ENCODE data around the gene AMZ1. TPM values are rescaled to one million over a fixed set of nuclear protein-coding genes. Genes with fewer than 3 reads are reported as not detected.

AMZ1 gene
- total RNA-seq, 2 donors from 2014 or later = 0.62 TPM; not detected in 1

GRCh38 chr7:2644220-2644561, 43.8 kb upstream of the AMZ1 start:
- Histone ChIP-seq H3K9me3 (no peaks in the 10 kb centered on the region), H3K4me3 (no peak overlapping the region), H3K36me3 (no peaks in the 10 kb centered on the region), H3K4me1 (replicated peaks) (peaks cover 16% of the 10 kb centered on the region), H3K27me3 (replicated peaks; ENCODE audit: insufficient read depth) (no peaks in the 10 kb centered on the region), H3K27ac (no peak overlapping the region)
- intact Hi-C loops (cut with DNase I) = no loop called here
- 68% methylated on average over 6 of the region's 6 CpGs for WGBS
- DNase-seq (ENCODE audit: low spot score) = no peak
- no peak for TF ChIP-seq POLR2A (IDR thresholded peaks at IDR 0.05)
- no peak for TF ChIP-seq POLR2AphosphoS5 (IDR thresholded peaks at IDR 0.05)

- 72% methylated on average over 18 of the region's 18 CpGs for WGBS
- intact Hi-C loops (cut with DNase I) = no loop called here
- no peak overlapping the region for H3K27ac ChIP-seq
These were observed 43.3 kb upstream of the AMZ1 start for GRCh38 chr7:2644562-2645273.

GRCh38 chr7:2645274-2645868, 42.6 kb upstream of the AMZ1 start:
- Histone ChIP-seq H3K9me3 (no peaks in the 10 kb centered on the region), H3K4me1 (replicated peaks) (peaks cover 9% of the 10 kb centered on the region), H3K27ac (no peak overlapping the region), H3K27me3 (replicated peaks; ENCODE audit: insufficient read depth) (no peaks in the 10 kb centered on the region), H3K36me3 (no peaks in the 10 kb centered on the region), H3K4me3 (no peak overlapping the region)
- intact Hi-C loops (cut with DNase I) = no loop called here
- WGBS = 64% methylated on average over 14 of the region's 14 CpGs
- no peak for DNase-seq (ENCODE audit: low spot score)
- TF ChIP-seq POLR2AphosphoS5 (IDR thresholded peaks at IDR 0.05) = no peak
- no peak for TF ChIP-seq POLR2A (IDR thresholded peaks at IDR 0.05)
- TF ChIP-seq CTCF (IDR thresholded peaks at IDR 0.05) = no peak

More at GRCh38 chr7:2644562-2645273, 43.3 kb upstream of the AMZ1 start:
- Histone ChIP-seq H3K4me1 (replicated peaks) (peaks cover 16% of the 10 kb centered on the region), H3K27me3 (replicated peaks; ENCODE audit: insufficient read depth) (no peaks in the 10 kb centered on the region), H3K4me3 (no peak overlapping the region), H3K36me3 (no peaks in the 10 kb centered on the region), H3K9me3 (no peaks in the 10 kb centered on the region)
- TF ChIP-seq POLR2A (IDR thresholded peaks at IDR 0.05) (no peak), CTCF (IDR thresholded peaks at IDR 0.05) (no peak), POLR2AphosphoS5 (IDR thresholded peaks at IDR 0.05) (no peak)
- DNase-seq (ENCODE audit: low spot score) = no peak

- no peak overlapping the region for H3K27ac ChIP-seq
- H3K4me3 ChIP-seq = no peak overlapping the region
- no peak for DNase-seq (ENCODE audit: low spot score)
- WGBS = 91% methylated on average over 5 of the region's 10 CpGs
- no peaks in the 10 kb centered on the region for H3K9me3 ChIP-seq
- intact Hi-C loops (cut with DNase I) = no loop called here
- TF ChIP-seq POLR2A (IDR thresholded peaks at IDR 0.05) = no peak
- no peaks in the 10 kb centered on the region for H3K27me3 ChIP-seq (replicated peaks; ENCODE audit: insufficient read depth)
- H3K4me1 ChIP-seq (replicated peaks) = peaks cover under 1% of the 10 kb centered on the region
- no peaks in the 10 kb centered on the region for H3K36me3 ChIP-seq
These were observed 41.7 kb upstream of the AMZ1 start for GRCh38 chr7:2646336-2646679.

GRCh38 chr7:2646680-2647571, 41.1 kb upstream of the AMZ1 start:
- Histone ChIP-seq H3K4me1 (replicated peaks) (no peaks in the 10 kb centered on the region), H3K27me3 (replicated peaks; ENCODE audit: insufficient read depth) (no peaks in the 10 kb centered on the region), H3K36me3 (no peaks in the 10 kb centered on the region), H3K9me3 (no peaks in the 10 kb centered on the region), H3K27ac (no peak overlapping the region), H3K4me3 (no peak overlapping the region)
- no peak for DNase-seq (ENCODE audit: low spot score)
- intact Hi-C loops (cut with DNase I) = no loop called here
- WGBS = 91% methylated on average over 47 of the region's 73 CpGs
- no peak for TF ChIP-seq POLR2A (IDR thresholded peaks at IDR 0.05)
- TF ChIP-seq POLR2AphosphoS5 (IDR thresholded peaks at IDR 0.05) = no peak
- no peak for TF ChIP-seq CTCF (IDR thresholded peaks at IDR 0.05)

All from prostate gland (tissue), 2 donors.